GM19467 (cell line): ENCODE results near the gene STEAP1.
A peak's percentile ranks its signal among the peaks of the same experiment; 100 is the strongest.
"Not testable (repeated sequence)": the region's sequence is repeated elsewhere in the genome, so short reads cannot be mapped to it uniquely, and the experiment has no call there.

ENCODE experiments used
- ATAC-seq: cut with Tn5 transposase; IDR thresholded peaks from one replicate; pipeline ENCODE4 v1.9.1; 2021; ENCODE audit warnings: mild to moderate bottlenecking, moderate library complexity; ENCODE audit not compliant: unreplicated experiment

STEAP1 gene

GRCh38 chr7:90173127-90173844 lies 19.0 kb downstream of the STEAP1 start:
- peak; percentile 93 for ATAC-seq

DNA sequence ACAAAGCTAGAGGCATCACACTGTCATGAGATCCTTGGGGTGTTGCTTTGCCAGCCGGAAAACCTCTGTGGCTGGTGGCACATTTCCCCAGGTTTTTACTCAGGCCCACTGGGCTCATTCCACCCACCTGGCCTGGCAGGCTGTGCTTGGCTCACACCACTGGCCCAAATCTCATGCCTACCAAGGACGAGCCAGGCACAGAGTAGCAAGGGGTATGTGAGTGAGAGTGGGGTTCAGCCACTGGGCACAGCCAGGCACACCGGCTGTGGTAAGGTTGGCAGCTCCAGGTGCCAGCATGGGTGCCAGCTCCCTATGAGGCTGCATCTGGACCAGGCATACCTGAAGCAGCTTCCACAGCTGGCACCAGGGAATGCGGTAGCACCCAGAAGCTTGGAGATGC lies 21.4 kb downstream of the STEAP1 start:
- no peak for ATAC-seq

GRCh38 chr7:90176195-90176594 lies 21.9 kb downstream of the STEAP1 start:
- ATAC-seq, result no peak

DNA sequence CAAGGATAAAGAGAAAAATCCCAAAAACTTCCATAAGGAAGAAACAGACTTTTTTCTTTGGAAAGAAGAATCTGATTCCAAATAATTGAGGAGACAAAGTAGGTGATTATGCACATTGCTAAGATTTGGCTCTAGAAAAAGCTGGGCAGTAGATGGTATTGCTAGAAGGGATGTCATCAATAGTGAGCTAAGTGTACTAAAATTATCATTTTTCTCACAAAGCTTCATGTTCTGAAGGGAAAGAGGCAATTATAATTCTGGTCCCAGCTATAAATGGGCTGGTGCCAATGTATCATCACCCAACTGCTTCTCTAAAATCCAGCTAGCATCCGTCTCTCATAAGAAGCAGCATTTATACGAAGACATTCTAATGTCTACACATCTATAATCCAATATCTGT lies 23.9 kb downstream of the STEAP1 start:
- no peak for ATAC-seq

- ATAC-seq, result peak; percentile 98
Observed at GRCh38 chr7:90178679-90179278, 24.5 kb downstream of the STEAP1 start.

DNA sequence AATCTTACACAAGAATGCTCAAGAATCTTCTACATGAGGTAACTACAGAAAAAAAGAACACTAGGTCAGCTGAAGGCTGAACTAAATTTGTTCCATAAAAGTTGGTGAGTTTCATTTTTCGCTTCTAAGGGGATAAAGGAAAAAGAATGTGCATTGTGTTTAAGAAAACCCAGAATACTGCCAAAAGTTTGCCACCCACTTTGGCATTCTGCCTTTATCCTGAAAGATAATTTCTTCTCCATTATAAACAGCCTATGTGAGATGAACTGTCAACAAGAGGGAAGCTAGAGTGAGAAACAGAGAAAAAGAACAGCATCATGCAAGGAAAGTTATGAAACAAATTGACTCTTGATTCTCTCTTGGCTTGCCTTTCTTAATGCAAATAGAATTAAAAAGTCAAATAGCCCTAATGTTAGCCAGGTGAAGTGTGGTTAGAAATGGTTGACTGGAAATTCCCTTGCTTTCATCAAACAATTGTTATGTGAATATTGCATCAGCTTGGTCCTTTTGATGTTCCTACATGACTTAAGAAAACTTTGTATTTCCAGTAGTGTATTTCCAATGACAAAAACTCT lies 25.8 kb downstream of the STEAP1 start:
- ATAC-seq, result no peak

- no peak for ATAC-seq
Observed at GRCh38 chr7:90180649-90181048, 26.4 kb downstream of the STEAP1 start.

- no peak for ATAC-seq
Observed at GRCh38 chr7:90181485-90181884, 27.2 kb downstream of the STEAP1 start.

GRCh38 chr7:90186290-90186689 lies 32.0 kb downstream of the STEAP1 start:
- not testable (repeated sequence) for ATAC-seq

GRCh38 chr7:90187507-90188050 lies 33.3 kb downstream of the STEAP1 start:
- ATAC-seq, result no peak

DNA sequence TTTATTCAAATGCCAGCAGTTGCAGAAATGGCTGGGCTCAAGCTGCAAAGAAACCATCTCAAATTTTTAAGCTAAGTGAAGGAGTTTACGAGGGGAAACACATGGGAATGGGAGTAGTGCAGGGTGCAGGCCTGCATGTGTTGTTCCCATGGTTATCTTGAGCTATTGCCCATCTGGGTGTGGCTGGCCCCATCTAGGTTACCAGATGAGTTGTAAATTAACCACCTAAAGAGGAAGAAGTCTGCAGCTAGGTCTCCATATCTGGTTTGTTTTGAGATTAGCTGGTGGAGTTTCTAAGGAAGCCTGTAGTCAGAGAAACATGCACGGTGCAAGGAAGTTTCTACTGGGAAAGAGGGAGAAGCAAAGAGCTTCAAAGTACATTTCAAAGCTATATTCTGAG lies 34.0 kb downstream of the STEAP1 start:
- ATAC-seq, result peak; percentile 86

DNA sequence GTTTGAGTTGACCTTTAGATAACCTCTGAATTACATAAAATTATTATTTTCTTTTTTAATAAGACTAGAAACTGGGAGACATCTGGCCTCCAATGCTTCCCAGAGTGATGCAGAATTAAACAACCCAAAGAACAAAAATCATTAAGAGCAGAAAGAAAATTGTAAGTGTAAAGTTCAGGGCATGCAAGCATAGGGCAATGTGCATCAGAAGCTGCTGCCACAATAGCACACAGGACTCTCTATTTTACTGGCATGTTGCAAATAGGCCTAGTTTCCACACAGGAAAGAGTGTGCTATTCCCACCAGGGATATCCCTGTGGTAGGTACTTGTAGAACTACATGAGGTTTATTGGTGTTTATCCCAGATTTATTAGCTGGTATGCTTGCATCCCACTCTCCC lies 36.7 kb downstream of the STEAP1 start:
- ATAC-seq, result no peak

DNA sequence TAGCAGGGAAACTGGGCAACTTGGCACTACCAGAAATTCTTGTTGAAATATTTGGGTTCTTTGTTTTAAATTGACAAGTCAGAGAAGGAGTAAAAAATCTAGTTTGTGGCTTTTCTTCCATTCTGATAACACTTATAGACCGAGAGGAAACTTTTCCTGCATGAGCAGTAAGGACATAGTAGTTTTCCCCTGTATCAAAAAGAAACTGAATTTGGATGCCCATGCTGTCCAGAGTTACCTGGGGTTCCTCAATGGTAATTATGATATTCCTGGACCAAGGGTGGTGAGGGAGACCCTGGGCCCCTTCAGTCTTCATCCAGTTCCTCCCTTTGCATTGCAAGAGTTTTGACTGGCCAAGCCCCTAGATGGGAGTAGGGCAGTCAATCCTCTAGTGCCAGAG lies 37.4 kb downstream of the STEAP1 start:
- ATAC-seq, result no peak

DNA sequence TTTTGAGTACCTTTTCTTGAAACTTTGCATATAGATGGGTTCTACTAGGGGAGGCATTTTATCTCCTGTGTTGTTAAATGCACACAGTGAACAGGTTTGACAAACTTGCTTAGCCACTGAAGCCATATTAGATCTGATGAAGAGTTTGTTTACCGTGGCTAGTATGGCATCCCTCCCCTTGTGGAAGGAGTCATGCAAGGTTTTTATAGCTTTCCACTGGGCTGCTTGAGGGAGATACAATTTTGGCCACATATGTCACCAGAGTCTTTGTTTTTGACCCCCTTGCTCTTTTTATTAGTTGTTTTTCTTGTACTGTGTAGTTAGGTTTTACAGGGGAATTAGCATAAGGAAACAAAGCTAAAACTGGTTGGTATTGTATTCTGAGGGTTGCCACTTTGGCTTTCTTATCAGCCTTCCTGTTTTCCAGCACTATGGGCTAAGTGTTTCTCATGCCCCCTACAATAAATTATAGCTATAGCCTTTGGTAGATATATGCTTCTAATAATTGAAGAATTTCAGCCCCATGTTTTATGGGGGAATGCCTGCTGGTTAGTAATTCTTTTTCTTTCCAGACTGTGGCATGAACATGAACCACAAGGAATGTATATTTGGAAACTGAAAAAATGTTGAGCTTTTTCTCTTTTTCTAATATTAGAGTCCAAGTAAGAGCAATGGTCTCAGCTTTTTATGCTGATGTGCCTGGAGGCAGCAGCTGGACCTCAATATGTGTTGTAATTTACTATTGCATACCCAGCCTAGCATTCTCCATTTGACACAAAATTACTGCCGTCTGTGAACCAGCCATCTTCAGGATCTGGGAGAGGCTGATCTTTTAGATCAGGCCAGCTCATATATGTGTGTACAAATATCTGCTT lies 38.8 kb downstream of the STEAP1 start:
- no peak for ATAC-seq

GRCh38 chr7:90194911-90195809 lies 40.9 kb downstream of the STEAP1 start:
- ATAC-seq, result no peak

DNA sequence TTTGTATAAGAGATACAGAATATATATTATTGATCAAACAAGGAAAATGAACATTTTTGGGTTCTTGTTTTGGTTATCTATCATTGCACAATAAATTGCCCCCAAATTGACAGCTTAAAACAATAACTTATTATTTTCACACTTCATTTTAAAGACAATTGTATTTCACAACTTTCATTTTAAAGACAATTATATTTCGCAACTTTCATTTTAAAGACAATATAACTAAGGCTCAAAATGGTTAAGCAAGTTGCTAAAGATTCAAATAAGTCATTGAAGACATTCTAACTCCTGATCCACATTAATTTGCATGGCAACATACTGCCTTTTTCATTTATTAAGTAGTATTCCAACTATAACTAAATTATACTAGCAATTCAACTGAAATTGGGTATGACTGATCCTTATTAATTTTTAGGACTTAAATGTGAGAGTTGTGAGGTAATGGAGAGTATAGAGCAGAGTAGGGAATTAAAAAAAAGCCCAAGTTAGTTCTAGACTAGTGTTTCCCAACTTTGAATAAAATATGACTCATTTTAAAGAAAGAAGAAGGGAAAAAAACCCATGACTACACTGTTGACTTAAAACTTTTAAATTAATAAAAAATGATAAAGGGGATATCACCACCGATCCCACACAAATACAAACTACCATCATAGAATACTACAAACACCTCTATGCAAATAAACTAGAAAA lies 47.4 kb downstream of the STEAP1 start:
- ATAC-seq, result no peak

- ATAC-seq, result no peak
Observed at GRCh38 chr7:90207956-90208355, 53.7 kb downstream of the STEAP1 start.

DNA sequence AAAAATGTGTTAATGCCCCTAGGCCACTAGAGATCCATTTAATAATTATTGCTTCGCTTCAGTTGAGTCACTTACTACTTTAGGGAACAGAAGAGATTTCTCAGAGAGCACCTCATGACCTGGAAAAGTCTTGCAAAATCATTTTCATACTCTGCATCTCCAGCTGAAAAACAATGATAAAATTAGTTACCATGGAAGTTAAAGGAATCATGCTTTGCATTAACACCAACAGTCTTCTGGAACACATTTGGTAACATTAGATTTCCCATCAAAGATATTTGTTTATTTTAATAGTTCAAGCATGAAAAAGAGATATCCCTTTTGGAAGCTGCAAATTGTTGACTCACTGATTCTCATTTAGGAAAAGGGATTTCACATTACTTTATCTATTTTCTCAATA lies 55.5 kb downstream of the STEAP1 start:
- no peak for ATAC-seq

- no peak for ATAC-seq
Observed at GRCh38 chr7:90210475-90210874, 56.2 kb downstream of the STEAP1 start.

DNA sequence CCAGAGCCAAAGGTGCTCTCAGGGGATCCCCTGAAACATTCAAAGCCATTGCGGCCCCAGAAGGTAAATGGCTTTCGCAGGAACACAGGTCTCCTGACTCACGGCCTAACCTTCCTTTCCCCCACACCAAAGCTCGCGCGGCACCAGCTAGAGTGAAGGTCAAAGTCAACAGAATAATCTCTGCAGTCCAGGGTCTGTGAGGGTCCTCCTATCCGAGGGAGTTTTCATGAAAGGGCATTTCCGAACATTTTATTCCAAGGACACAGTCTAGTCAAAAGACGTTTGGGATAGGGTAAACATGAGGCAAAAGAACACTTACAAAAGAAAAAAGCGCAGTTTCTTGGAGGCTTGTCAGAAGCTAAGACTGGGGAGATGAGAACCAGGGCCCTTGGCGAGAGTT lies 56.7 kb downstream of the STEAP1 start:
- ATAC-seq, result peak; percentile 19
